Astrocyte (in vitro differentiated cells and primary cell): ENCODE results near the gene ACVRL1.

Experiments
- CTCF ChIP-seq: IDR thresholded peaks from 2 replicates; pipeline ENCODE4 v1.5.1; 2011; ENCODE audit warnings: low read depth, mild to moderate bottlenecking, inconsistent platforms, low read length, moderate library complexity; ENCODE audit not compliant: insufficient read depth
- EZH2 ChIP-seq: IDR thresholded peaks from 2 replicates; pipeline ENCODE4 v1.6.1; 2012; ENCODE audit warnings: mild to moderate bottlenecking, low read length, inconsistent platforms; ENCODE audit not compliant: insufficient read depth

GRCh38 chr12:51869496-51869865 lies 37.8 kb upstream of the ACVRL1 start:
- TF ChIP-seq CTCF (no peak), EZH2 (no peak)
